Measurements from ENCODE around the gene GUCY2F. TPM values are rescaled to one million over a fixed set of nuclear protein-coding genes. Genes with fewer than 3 reads are reported as not detected.

Gene GUCY2F
- total and polyA plus RNA-seq, 2 donors (not counting 3 experiments of a cell fraction or from before 2014, with no cell fraction given), result 0.01 TPM; not detected in 1

GRCh38 chrX:109362101-109362500 lies 119.8 kb downstream of the GUCY2F start:
- no peaks in the 10 kb centered on the region for H3K9me3 ChIP-seq (replicated peaks; ENCODE audit: control insufficient read depth, insufficient read depth, low read length)
- H2AFZ ChIP-seq (ENCODE audit: low read depth, low read length), result no peak overlapping the region
- dilution Hi-C loops (cut with MboI; ENCODE audit: extremely low pct_ligation_motif_present, low sequenced_read_pairs), result no loop called here
- no peak for DNase-seq (ENCODE audit: low read depth, low spot score)
- no TSS peak for BruUV-seq (replicated peaks)
- FAIRE-seq, result no peak
- H3K9ac ChIP-seq (replicated peaks; ENCODE audit: extremely low read depth, insufficient read depth, low read length), result no peak overlapping the region
- ChIA-PET CTCF (interaction anchor here (0.6 kb wide), 1 partner anchor 21 kb away, joined by 3 read pairs; no protein-coding TSS in a partner anchor), POLR2A (no interaction called here)
- no peaks in the 10 kb centered on the region for H3K79me2 ChIP-seq (ENCODE audit: control insufficient read depth, insufficient read depth, low read length)
- intact Hi-C loops (cut with micrococcal nuclease), result no loop called here
- H4K20me1 ChIP-seq (replicated peaks; ENCODE audit: control insufficient read depth, extremely low read depth, insufficient read depth, low read length), result no peaks in the 10 kb centered on the region
- H3K4me3 ChIP-seq (replicated peaks in 1 of 3; ENCODE audit: insufficient read depth in 1 of 3, low read depth in 1 of 3, low read length in 3 of 3), result no peak overlapping the region
- H3K27ac ChIP-seq (ENCODE audit: insufficient read depth, low read depth, low read length), result no peak overlapping the region
- no peaks in the 10 kb centered on the region for H3K27me3 ChIP-seq (ENCODE audit: control insufficient read depth in 2 of 2, insufficient read depth in 2 of 2, low read length in 2 of 2)
- no peaks in the 10 kb centered on the region for H3K9me1 ChIP-seq (replicated peaks; ENCODE audit: control insufficient read depth, extremely low read depth, insufficient read depth, low read length)
- H3K36me3 ChIP-seq (ENCODE audit: control insufficient read depth in 2 of 2, extremely low read depth in 1 of 2, insufficient read depth in 2 of 2, low read length in 2 of 2), result no peaks in the 10 kb centered on the region
- H3K4me2 ChIP-seq (ENCODE audit: insufficient read depth, low read length), result no peak overlapping the region
- no peaks in the 10 kb centered on the region for H3K4me1 ChIP-seq (ENCODE audit: control insufficient read depth, extremely low read depth, insufficient read depth, low read length)
- no peak for TF ChIP-seq GATA2 (IDR thresholded peaks at IDR 0.05; ENCODE audit: insufficient read depth, insufficient read length, low read depth, low read length)
- TF ChIP-seq MYC (IDR thresholded peaks at IDR 0.05; ENCODE audit: low read depth, low read length), result no peak
- no peak for TF ChIP-seq JUN (IDR thresholded peaks at IDR 0.05; ENCODE audit: borderline replicate concordance, insufficient read depth, insufficient read length, low read depth)
- TF ChIP-seq EZH2 (IDR thresholded peaks at IDR 0.05; ENCODE audit: borderline replicate concordance, low read depth, low read length, severe bottlenecking), result no peak
- TF ChIP-seq MAX (IDR thresholded peaks at IDR 0.05; ENCODE audit: insufficient read depth, insufficient read length), result no peak
- no peak for TF ChIP-seq POLR2AphosphoS5 (IDR thresholded peaks at IDR 0.05; ENCODE audit: insufficient read depth, low read depth, low read length)
- no peak for TF ChIP-seq FOS (IDR thresholded peaks at IDR 0.05; ENCODE audit: borderline replicate concordance, insufficient read depth, low read length)
- TF ChIP-seq CTCF (IDR thresholded peaks at IDR 0.05; ENCODE audit: extremely low read depth in 1 of 2, insufficient read depth in 1 of 2, low read depth in 1 of 2, low read length in 2 of 2), result no peak
- no peak for TF ChIP-seq POLR2A (IDR thresholded peaks at IDR 0.05; ENCODE audit: low read depth, low read length)

Measured in endothelial cell of umbilical vein (primary cell).